Activated T-cell treated with anti-CD3 and anti-CD28 coated beads for 48 hours (primary cell): ENCODE measurements around the gene F10.
"Not testable (repeated sequence)": the region's sequence is repeated elsewhere in the genome, so short reads cannot be mapped to it uniquely, and the experiment has no call there.

Experiments used
- DNase-seq: peaks from one replicate; pipeline ENCODE4 v3.0.0-alpha.2; 2020; ENCODE audit warnings: low read depth

F10 gene

DNA sequence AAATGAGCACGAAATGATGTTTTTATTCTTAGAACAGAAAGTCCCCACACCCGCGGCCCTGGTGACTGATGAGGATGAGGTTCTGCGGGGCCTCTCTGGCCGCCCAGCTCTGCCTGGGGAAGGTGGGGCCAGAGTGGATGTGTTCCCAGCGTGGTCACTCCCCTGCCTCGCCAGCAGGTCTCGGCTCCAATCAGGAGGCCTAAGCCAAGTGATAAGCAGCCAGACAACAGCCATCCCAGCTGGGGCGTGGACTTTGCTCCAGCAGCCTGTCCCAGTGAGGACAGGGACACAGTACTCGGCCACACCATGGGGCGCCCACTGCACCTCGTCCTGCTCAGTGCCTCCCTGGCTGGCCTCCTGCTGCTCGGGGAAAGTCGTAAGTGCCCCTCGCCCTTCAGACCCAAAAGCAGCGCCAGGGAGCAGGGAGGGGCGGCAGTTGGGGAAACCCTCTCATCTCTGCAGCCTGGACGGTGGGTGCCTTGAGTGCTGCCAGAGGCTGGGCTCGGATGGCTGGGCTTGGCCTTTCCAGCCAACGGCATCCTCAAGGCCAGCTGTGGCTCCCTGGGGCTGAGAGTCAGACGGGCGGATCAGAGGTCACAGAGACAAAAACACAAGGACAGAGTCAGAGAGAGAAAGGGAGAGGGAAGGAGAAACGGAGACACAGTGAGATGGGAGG, at the start of gene F10:
Gene F10, plus strand, starts transcription at position 250 of the 676 bp plus-strand sequence. Its CDS starts 57 bp downstream, at position 307.
- no peak for DNase-seq

DNA sequence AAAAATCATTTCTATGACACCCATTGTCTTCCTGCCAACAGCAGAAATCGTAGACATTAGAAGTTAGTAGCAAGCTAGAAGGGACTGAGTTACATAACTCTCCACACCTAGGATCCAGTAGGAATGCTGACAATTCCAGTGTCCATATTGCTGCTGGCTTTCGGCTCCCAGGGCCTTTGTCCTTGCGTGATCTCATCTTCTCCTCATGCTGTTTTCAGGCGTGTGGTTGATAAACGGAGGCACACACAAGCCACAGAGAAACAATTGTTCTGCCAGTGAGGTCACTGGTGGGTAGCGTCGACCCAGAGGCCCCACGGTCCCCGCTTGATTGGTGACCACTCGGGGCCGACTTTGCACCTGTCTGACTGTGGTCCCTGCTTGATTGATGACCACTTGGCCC, 48.7 kb upstream of the F10 start:
- DNase-seq, result no peak

GRCh38 chr13:113074401-113074800, 48.2 kb upstream of the F10 start:
- DNase-seq, result no peak

GRCh38 chr13:113074876-113075275, 47.7 kb upstream of the F10 start:
- no peak for DNase-seq

GRCh38 chr13:113075711-113076110, 46.9 kb upstream of the F10 start:
- DNase-seq, result no peak

GRCh38 chr13:113076681-113077401, 45.8 kb upstream of the F10 start:
- no peak for DNase-seq

DNA sequence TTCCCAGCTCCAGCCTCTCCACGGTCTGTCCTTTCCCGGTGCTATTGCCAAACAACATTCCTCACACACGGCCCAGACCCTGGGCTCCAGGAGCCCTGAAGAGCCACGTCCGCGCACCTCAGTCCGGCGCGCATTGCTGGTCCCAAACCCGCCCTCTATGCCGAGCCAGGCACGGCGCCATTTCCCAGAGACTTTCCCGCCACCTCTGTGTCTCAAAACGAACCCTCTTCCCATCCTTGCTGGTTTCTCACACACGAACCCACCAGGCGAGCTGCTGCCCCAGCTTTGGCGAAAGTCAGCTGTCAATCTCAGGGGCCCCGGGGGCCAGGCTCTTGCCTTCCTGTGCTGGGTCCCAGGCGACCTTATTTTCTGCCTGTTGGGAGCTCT, 45.0 kb upstream of the F10 start:
- no peak for DNase-seq

DNA sequence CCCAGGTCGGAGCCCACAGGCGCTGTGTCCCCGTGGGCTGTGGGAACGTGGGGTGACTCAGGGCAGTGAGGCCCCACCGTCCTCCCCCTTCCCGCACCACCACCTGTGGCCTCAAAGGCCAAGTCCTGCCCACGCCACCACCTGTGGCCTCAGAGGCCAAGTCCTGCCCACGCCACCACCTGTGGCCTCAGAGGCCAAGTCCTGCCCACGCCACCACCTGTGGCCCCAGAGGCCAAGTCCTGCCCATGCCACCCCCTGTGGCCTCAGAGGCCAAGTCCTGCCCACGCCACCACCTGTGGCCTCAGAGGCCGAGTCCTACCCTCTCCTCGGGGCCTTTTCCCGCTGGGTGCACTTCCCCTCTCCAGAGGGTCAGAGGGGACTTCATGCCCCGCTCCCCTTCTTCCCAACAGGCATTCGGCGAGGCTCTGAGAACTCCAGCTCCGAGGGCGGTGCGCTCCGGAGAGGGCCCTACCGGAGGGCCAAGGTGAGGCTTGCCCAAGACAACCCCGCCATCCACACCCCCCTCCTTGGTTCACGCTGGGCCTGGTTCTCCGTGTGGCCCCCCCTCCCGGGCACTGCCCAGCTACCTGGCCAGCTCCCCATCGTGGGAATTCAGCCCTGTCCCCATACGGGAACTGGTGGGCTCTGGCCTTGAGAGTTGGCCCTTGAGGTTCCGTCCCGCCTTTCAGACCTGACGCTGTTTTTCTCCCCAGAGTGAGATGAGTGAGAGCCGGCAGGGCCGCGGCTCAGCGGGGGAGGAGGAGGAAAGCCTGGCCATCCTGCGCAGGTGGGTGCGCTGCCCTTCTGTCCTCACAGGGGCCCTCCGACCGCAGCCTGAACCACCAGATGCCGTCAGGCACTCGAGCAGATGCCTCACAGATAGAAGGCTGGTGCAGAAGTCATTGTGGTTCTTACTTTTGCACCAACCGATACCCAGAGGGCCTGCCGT, 44.4 kb upstream of the F10 start:
- no peak for DNase-seq

DNA sequence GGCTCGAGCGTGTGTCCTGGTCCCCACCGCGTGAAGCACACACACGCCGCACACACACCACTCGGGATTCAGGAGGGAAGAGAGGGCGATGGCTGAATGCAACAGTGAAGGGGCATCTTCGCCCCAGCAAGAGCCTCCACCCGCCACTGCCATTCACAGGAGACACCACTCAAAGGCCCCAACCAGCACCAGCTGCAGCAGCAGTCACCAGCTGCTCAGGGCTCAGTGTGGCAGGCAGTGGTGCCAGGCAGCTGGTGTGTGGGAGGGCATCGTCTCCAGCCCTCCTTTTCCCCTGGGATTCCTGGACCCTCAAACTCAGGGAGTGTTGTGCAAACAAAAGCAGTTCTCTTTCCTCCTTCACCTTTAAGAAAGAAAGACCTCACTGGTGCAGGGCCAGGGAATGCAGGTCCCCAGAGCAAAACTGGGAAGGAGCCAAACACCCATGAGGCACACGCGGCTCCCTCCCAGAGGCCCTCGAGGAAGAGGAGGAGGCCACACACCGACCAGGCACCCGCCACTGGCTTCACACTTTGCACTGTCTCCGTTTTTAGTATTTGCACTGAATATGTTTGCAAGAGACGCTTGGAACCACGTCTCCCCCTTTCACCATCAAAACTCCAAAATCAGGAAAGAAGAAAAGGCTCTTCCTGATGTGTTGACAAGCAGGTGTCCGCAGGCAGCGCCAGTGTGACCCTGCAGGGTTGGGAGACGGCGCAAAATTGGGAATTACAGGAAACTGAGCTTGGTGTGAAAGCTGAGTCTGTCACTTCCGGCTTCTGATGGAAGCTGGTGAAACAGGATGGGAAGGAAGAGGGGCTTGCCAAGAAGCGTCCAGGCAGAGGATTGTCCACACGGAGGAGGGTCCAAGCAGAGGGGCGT, 43.5 kb upstream of the F10 start:
- no peak for DNase-seq

- DNase-seq, result not testable (repeated sequence)
These were observed 42.9 kb upstream of the F10 start for GRCh38 chr13:113079781-113080080.

- no peak for DNase-seq
These were observed 42.2 kb upstream of the F10 start for GRCh38 chr13:113080361-113080831.

- no peak for DNase-seq
These were observed 41.6 kb upstream of the F10 start for GRCh38 chr13:113080901-113081521.

- DNase-seq, result no peak
These were observed 40.2 kb upstream of the F10 start for GRCh38 chr13:113082198-113083021.

DNA sequence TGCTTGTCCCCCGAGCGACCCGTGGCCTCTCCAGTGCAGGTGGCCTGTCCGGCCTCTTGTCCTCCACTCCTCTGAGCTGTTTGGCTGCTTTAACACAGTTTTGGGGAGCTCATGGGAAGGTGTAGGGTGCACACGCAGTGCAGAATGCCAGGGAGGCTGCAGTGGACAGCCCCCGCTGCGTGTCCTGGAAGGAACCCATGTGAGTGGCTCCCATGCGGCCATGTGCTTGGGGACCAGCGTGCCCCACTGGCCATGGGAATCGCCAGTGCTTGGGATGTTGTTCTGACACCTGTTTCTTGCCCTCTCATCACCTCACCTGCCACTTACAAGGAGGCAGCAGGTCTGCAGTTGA, 39.6 kb upstream of the F10 start:
- DNase-seq, result no peak

DNA sequence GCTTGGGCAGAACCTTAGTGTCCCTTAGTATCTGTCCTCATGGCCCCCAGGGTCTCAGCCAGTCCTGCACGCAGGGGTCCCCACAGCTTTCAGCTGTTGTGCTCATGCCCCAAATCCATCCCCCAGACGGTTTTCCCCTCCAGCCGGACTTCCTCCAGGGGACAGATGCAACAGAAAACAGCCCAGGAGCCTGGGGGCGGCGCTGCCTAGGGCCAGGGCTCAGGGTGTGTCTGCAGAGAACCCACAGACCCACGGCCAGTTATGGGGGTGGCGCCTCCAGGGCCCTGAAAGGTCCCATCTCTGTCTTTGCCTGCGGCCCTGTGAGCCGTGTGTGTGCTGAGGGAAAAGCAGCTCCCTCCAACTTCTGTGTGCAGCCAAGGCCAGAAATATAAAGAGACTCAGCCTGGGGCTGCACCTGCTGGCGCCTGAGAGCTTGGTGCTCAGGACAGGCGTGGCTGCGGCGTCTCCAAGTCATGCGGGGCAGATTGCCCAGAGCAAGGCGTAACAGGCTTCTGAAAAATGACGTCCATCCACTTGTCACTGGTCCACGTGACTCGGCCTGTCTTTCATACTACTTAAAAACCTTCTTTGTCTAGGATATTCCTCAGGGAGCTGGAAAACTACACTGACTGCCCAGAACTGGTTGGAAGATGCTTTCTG, 39.1 kb upstream of the F10 start:
- DNase-seq, result no peak

DNA sequence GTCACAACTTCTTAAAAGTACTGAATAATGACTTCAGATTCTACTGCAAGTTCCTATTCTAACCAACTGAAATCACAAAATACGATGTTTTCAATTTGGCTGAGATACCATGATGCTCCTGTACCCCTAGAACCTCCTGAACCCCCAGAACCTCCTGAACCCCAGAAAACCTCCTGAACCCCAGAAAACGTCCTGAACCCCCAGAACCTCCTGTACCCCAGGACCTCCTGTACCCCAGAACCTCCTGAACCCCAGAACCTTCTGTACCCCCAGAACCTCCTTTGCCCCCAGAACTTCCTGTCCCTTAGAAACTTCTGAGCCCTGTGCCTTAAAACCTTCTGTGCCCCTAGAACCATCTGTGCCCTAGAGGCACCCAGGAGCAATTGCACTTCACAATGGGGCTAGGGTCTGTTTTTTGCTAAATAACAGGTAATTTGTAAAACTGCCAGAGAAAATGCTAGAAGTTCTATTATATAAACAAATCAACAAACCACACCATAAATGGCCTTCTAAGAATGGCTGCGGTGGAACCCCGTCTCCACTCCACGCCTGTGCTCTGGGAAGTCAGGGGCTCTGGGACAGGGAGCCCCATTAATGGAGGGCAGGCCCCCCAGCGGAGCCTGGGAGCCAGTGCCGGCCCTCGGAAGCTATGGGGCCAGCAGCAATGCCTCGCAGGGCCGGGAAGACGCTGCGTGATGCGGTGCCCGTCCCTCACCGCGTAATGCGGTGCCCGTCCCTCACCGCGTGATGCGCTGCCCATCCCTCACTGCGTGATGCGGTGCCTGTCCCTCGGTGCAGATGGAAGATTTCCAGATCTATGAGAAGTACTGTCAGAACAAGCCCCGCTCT, 38.3 kb upstream of the F10 start:
- no peak for DNase-seq

- no peak for DNase-seq
These were observed 37.6 kb upstream of the F10 start for GRCh38 chr13:113084943-113085540.

- no peak for DNase-seq
These were observed 36.4 kb upstream of the F10 start for GRCh38 chr13:113086031-113086750.
